GM21576 (cell line): ENCODE measurements around the gene DACH1.

ENCODE experiments used
- ATAC-seq: cut with Tn5 transposase; IDR thresholded peaks from one replicate; pipeline ENCODE4 v1.9.1; 2021; ENCODE audit warnings: mild to moderate bottlenecking, moderate library complexity; ENCODE audit not compliant: unreplicated experiment

Gene DACH1

GRCh38 chr13:71593566-71593965 is 273.4 kb downstream of the DACH1 start:
- ATAC-seq = no peak

GRCh38 chr13:71591374-71591773 is 275.6 kb downstream of the DACH1 start:
- ATAC-seq = no peak

- no peak for ATAC-seq
These were observed 276.3 kb downstream of the DACH1 start for GRCh38 chr13:71590654-71591148.

- no peak for ATAC-seq
These were observed 278.0 kb downstream of the DACH1 start for GRCh38 chr13:71589032-71589431.

GRCh38 chr13:71587817-71588216 is 279.2 kb downstream of the DACH1 start:
- no peak for ATAC-seq

GRCh38 chr13:71587193-71587592 is 279.8 kb downstream of the DACH1 start:
- no peak for ATAC-seq

- ATAC-seq = no peak
These were observed 283.4 kb downstream of the DACH1 start for GRCh38 chr13:71583581-71583980.

- ATAC-seq = no peak
These were observed 286.4 kb downstream of the DACH1 start for GRCh38 chr13:71580614-71581013.

- ATAC-seq = no peak
These were observed 289.0 kb downstream of the DACH1 start for GRCh38 chr13:71578048-71578447.

- no peak for ATAC-seq
These were observed 289.9 kb downstream of the DACH1 start for GRCh38 chr13:71577127-71577526.

- no peak for ATAC-seq
These were observed 290.4 kb downstream of the DACH1 start for GRCh38 chr13:71576571-71576970.

GRCh38 chr13:71546881-71547280 is 320.1 kb downstream of the DACH1 start:
- ATAC-seq = no peak

- ATAC-seq = no peak
These were observed 326.9 kb downstream of the DACH1 start for GRCh38 chr13:71540098-71540497.

GRCh38 chr13:71536201-71536600 is 330.8 kb downstream of the DACH1 start:
- ATAC-seq = no peak

GRCh38 chr13:71524613-71525304 is 342.2 kb downstream of the DACH1 start:
- ATAC-seq = no peak

- no peak for ATAC-seq
These were observed 342.8 kb downstream of the DACH1 start for GRCh38 chr13:71524245-71524612.

- ATAC-seq = no peak
These were observed 344.0 kb downstream of the DACH1 start for GRCh38 chr13:71522941-71523526.

- no peak for ATAC-seq
These were observed 350.0 kb downstream of the DACH1 start for GRCh38 chr13:71517004-71517403.

- ATAC-seq = no peak
These were observed 350.5 kb downstream of the DACH1 start for GRCh38 chr13:71516521-71516920.

GRCh38 chr13:71515744-71516038 is 351.3 kb downstream of the DACH1 start:
- ATAC-seq = no peak

- ATAC-seq = no peak
These were observed 351.9 kb downstream of the DACH1 start for GRCh38 chr13:71514900-71515743.
